Measurements from ENCODE around the gene PABPN1L.

Gene PABPN1L

GRCh38 chr16:88882358-88883030 lies 16.0 kb upstream of the PABPN1L start:
- DNase-seq, result no peak

GRCh38 chr16:88881675-88882357 lies 15.4 kb upstream of the PABPN1L start:
- no peak for DNase-seq

GRCh38 chr16:88881007-88881615 lies 14.7 kb upstream of the PABPN1L start:
- no peak for DNase-seq

- DNase-seq, result no peak
These were observed 14.0 kb upstream of the PABPN1L start for GRCh38 chr16:88880226-88881006.

GRCh38 chr16:88879788-88880055 lies 13.3 kb upstream of the PABPN1L start:
- DNase-seq, result no peak

- no peak for DNase-seq
These were observed 12.7 kb upstream of the PABPN1L start for GRCh38 chr16:88878967-88879787.

GRCh38 chr16:88878356-88878755 lies 11.9 kb upstream of the PABPN1L start:
- no peak for DNase-seq

GRCh38 chr16:88877564-88878289 lies 11.3 kb upstream of the PABPN1L start:
- DNase-seq, result no peak

- no peak for DNase-seq
These were observed 10.6 kb upstream of the PABPN1L start for GRCh38 chr16:88876942-88877526.

GRCh38 chr16:88875703-88876234 lies 9.3 kb upstream of the PABPN1L start:
- no peak for DNase-seq

- no peak for DNase-seq
These were observed 8.6 kb upstream of the PABPN1L start for GRCh38 chr16:88874938-88875599.

GRCh38 chr16:88872650-88873331 lies 6.3 kb upstream of the PABPN1L start:
- no peak for DNase-seq

GRCh38 chr16:88871730-88872416 lies 5.4 kb upstream of the PABPN1L start:
- DNase-seq, result no peak

GRCh38 chr16:88871349-88871702 lies 4.9 kb upstream of the PABPN1L start:
- DNase-seq, result no peak

- no peak for DNase-seq
These were observed 4.3 kb upstream of the PABPN1L start for GRCh38 chr16:88870608-88871348.

- no peak for DNase-seq
These were observed 3.2 kb upstream of the PABPN1L start for GRCh38 chr16:88869673-88869980.

- DNase-seq, result no peak
These were observed 2.7 kb upstream of the PABPN1L start for GRCh38 chr16:88868974-88869672.

- no peak for DNase-seq
These were observed 1.3 kb upstream of the PABPN1L start for GRCh38 chr16:88867581-88868246.

Data from amniotic stem cell (primary cell).